GM04504 (cell line): Measurements from ENCODE around the gene LAMC2.
A peak's percentile ranks its signal among the peaks of the same experiment; 100 is the strongest.
"Not testable (repeated sequence)": the region's sequence is repeated elsewhere in the genome, so short reads cannot be mapped to it uniquely, and the experiment has no call there.

Experiments used
- DNase-seq: peaks from one replicate; pipeline ENCODE4 v3.0.0-alpha.2; 2012; ENCODE audit warnings: low read depth

LAMC2 gene

GRCh38 chr1:183238071-183238470 lies 52.0 kb downstream of the LAMC2 start:
- DNase-seq = peak; percentile 24

GRCh38 chr1:183239220-183239742 lies 53.2 kb downstream of the LAMC2 start:
- no peak for DNase-seq

- DNase-seq = no peak
Measured at GRCh38 chr1:183239793-183240525, 53.9 kb downstream of the LAMC2 start.

GRCh38 chr1:183240526-183240825 lies 54.4 kb downstream of the LAMC2 start:
- DNase-seq = no peak

- not testable (repeated sequence) for DNase-seq
Measured at GRCh38 chr1:183240853-183241252, 54.8 kb downstream of the LAMC2 start.

GRCh38 chr1:183241471-183241870 lies 55.4 kb downstream of the LAMC2 start:
- DNase-seq = peak; percentile 46

GRCh38 chr1:183242556-183242955 lies 56.5 kb downstream of the LAMC2 start:
- no peak for DNase-seq

GRCh38 chr1:183243161-183244050 lies 57.3 kb downstream of the LAMC2 start:
- DNase-seq = no peak

- DNase-seq = peak; percentile 81
Measured at GRCh38 chr1:183244466-183244865, 58.4 kb downstream of the LAMC2 start.

GRCh38 chr1:183245357-183245756 lies 59.3 kb downstream of the LAMC2 start:
- DNase-seq = no peak

GRCh38 chr1:183246436-183246835 lies 60.4 kb downstream of the LAMC2 start:
- no peak for DNase-seq

- DNase-seq = no peak
Measured at GRCh38 chr1:183247066-183247465, 61.0 kb downstream of the LAMC2 start.

GRCh38 chr1:183247484-183247883 lies 61.4 kb downstream of the LAMC2 start:
- no peak for DNase-seq

- no peak for DNase-seq
Measured at GRCh38 chr1:183247931-183248330, 61.9 kb downstream of the LAMC2 start.

GRCh38 chr1:183248989-183249691 lies 63.1 kb downstream of the LAMC2 start:
- DNase-seq = no peak

- no peak for DNase-seq
Measured at GRCh38 chr1:183249941-183250452, 63.9 kb downstream of the LAMC2 start.

- DNase-seq = no peak
Measured at GRCh38 chr1:183251101-183251958, 65.3 kb downstream of the LAMC2 start.

GRCh38 chr1:183251959-183252450 lies 65.9 kb downstream of the LAMC2 start:
- no peak for DNase-seq

GRCh38 chr1:183255073-183255472 lies 69.0 kb downstream of the LAMC2 start:
- no peak for DNase-seq

GRCh38 chr1:183259924-183260323 lies 73.9 kb downstream of the LAMC2 start:
- no peak for DNase-seq

- DNase-seq = no peak
Measured at GRCh38 chr1:183262628-183263200, 76.7 kb downstream of the LAMC2 start.
